A549 (cell line): ENCODE data around the gene EIF5. TPM values are rescaled to one million over a fixed set of nuclear protein-coding genes. Genes with fewer than 3 reads are reported as not detected.

Experiments used
- ATAC-seq, 2 experiments: fragments of 200-7000 bp in 1 of 2; fragments of >200 bp in 1 of 2; cut with Nextera tagmentation in 1 of 2; cut with Tn5 transposase in 1 of 2; 3 replicates each; pipeline versions ENCODE4 v1.8.0 to v1.9.1; 2018 to 2020; ENCODE audit warnings: mild to moderate bottlenecking in 1 of 2, moderate library complexity in 1 of 2
- CTCF ChIA-PET: fragments of 300-600 bp; sonication (Branson Sonifier 250); formaldehyde crosslinking; extraction: SDS; loops from one replicate; lab custom pipeline; 2021; ENCODE audit warnings: antibody characterized with exemption, inconsistent platforms; lab: Yijun Ruan, JAX
- POLR2A ChIA-PET: fragments of 350-600 bp; formaldehyde crosslinking; extraction: SDS; loops from one replicate; lab custom pipeline; 2021; ENCODE audit warnings: antibody characterized with exemption, inconsistent platforms; lab: Yijun Ruan, JAX
- DNase-seq, 2 experiments: peaks; one replicate each; pipeline versions ENCODE4 v3.0.0 to v3.0.0-alpha.2; 2011 to 2016; ENCODE audit warnings: low read depth in 1 of 2, low spot score in 1 of 2
- FAIRE-seq: peaks from 2 replicates; lab custom pipeline; 2011; peaks lifted over from hg19 to GRCh38; lab: Jason Lieb, UNC
- H3K27ac ChIP-seq, 2 experiments: fragments of >200 bp; sonication (Bioruptor Twin); formaldehyde crosslinking; 3 replicates each; pipeline ENCODE4 v1.5.1; 2016 to 2017
- H3K4me1 ChIP-seq: fragments of >200 bp; sonication (Bioruptor Twin); formaldehyde crosslinking; 3 replicates; pipeline ENCODE4 v1.6.1; 2016
- H3K4me2 ChIP-seq: fragments of >200 bp; sonication (Bioruptor Twin); formaldehyde crosslinking; 3 replicates; pipeline ENCODE4 v1.6.1; 2016
- H3K4me3 ChIP-seq: fragments of >200 bp; sonication (Bioruptor Twin); formaldehyde crosslinking; 3 replicates; pipeline ENCODE4 v1.5.1; 2016
- H3K9me3 ChIP-seq: fragments of >200 bp; sonication (Bioruptor Twin); formaldehyde crosslinking; 3 replicates; pipeline ENCODE4 v1.6.1; 2016
- CBX2 ChIP-seq: fragments of 200-600 bp; sonication (generic); IDR thresholded peaks from 2 replicates; pipeline ENCODE4 v1.6.1; 2016; ENCODE audit warnings: low read depth, mild to moderate bottlenecking, borderline replicate concordance
- CHD2 ChIP-seq: fragments of 150-350 bp; IDR thresholded peaks from 2 replicates; pipeline ENCODE4 v1.6.1; 2014; ENCODE audit warnings: low read length; ENCODE audit not compliant: partially characterized antibody
- CHD4 ChIP-seq: fragments of 200-600 bp; sonication (generic); IDR thresholded peaks from 2 replicates; pipeline ENCODE4 v1.6.1; 2016; ENCODE audit warnings: antibody characterized with exemption, mild to moderate bottlenecking, borderline replicate concordance
- EHMT2 ChIP-seq: fragments of 200-600 bp; sonication (generic); IDR thresholded peaks from 2 replicates; pipeline ENCODE4 v1.6.1; 2016; ENCODE audit warnings: antibody characterized with exemption, low read depth, mild to moderate bottlenecking, moderate library complexity
- FOSB ChIP-seq: fragments of 250-450 bp; sonication (Bioruptor Pico); IDR thresholded peaks from 2 replicates; pipeline ENCODE4 v1.5.0; 2020; ENCODE audit warnings: mild to moderate bottlenecking, moderate library complexity
- HEYL ChIP-seq: fragments of 250-450 bp; sonication (Bioruptor Pico); IDR thresholded peaks from 2 replicates; pipeline ENCODE4 v1.8.0; 2021; ENCODE audit warnings: mild to moderate bottlenecking, moderate library complexity
- HOXB13 ChIP-seq: fragments of 250-450 bp; sonication (Bioruptor Pico); IDR thresholded peaks from 2 replicates; pipeline ENCODE4 v1.5.0; 2020; ENCODE audit warnings: low read depth, mild to moderate bottlenecking, moderate library complexity
- HOXB5 ChIP-seq: fragments of 250-450 bp; sonication (Bioruptor Pico); IDR thresholded peaks from 2 replicates; pipeline ENCODE4 v1.5.0; 2020; ENCODE audit warnings: mild to moderate bottlenecking, moderate library complexity
- KDM1A ChIP-seq: fragments of 200-600 bp; sonication (generic); IDR thresholded peaks from 2 replicates; pipeline ENCODE4 v1.6.1; 2016; ENCODE audit warnings: low read depth, mild to moderate bottlenecking
- MAFK ChIP-seq: fragments of 450-650 bp; IDR thresholded peaks from 2 replicates; pipeline ENCODE4 v1.6.1; 2014; ENCODE audit not compliant: partially characterized antibody
- MYC ChIP-seq: IDR thresholded peaks from 2 replicates; pipeline ENCODE4 v1.6.1; 2012; ENCODE audit warnings: mild to moderate bottlenecking, inconsistent platforms, low read length, improper control_type of control experiment, borderline replicate concordance
- PBX3 ChIP-seq: IDR thresholded peaks from 2 replicates; pipeline ENCODE4 v1.6.1; 2012
- PHF8 ChIP-seq: fragments of 200-600 bp; sonication (generic); IDR thresholded peaks from 2 replicates; pipeline ENCODE4 v1.6.1; 2016; ENCODE audit warnings: low read depth, mild to moderate bottlenecking, antibody characterized with exemption, moderate library complexity, borderline replicate concordance
- RAD21 ChIP-seq, 2 experiments: fragments of >200 bp in 1 of 2; sonication (Bioruptor Twin) in 1 of 2; formaldehyde crosslinking in 1 of 2; IDR thresholded peaks in 1 of 2; conservative IDR thresholded peaks in 1 of 2; 2 replicates in 1 of 2; 3 replicates in 1 of 2; pipeline ENCODE4 v1.6.1; 2012 to 2018; ENCODE audit warnings: inconsistent platforms in 1 of 2
- RNF2 ChIP-seq: fragments of 200-600 bp; sonication (generic); IDR thresholded peaks from 2 replicates; pipeline ENCODE4 v1.6.1; 2016; ENCODE audit warnings: low read depth, mild to moderate bottlenecking, antibody characterized with exemption, moderate library complexity, borderline replicate concordance
- TFCP2L1 ChIP-seq: fragments of 250-450 bp; sonication (Bioruptor Pico); IDR thresholded peaks from 2 replicates; pipeline ENCODE4 v1.5.0; 2021; ENCODE audit warnings: mild to moderate bottlenecking
- ZFP36 ChIP-seq: fragments of 450-650 bp; IDR thresholded peaks from 2 replicates; pipeline ENCODE4 v1.6.1; 2014; ENCODE audit warnings: borderline replicate concordance; ENCODE audit not compliant: partially characterized antibody
- WGBS: methylation state at CpG from one replicate; pipeline ENCODE4 v1.1.6; 2017; ENCODE audit errors: missing lambda C conversion rate; 5-methylcytosine and 5-hydroxymethylcytosine counted together
- polyA plus RNA-seq, 4 experiments: library from polyadenylated mRNA; depleted of rRNA in 3 of 4; stranded (reverse); fragments of >200 nt; fragmentation: RNase III in 1 of 4; extraction: RNeasy Plus Mini Kit Qiagen cat#74134 plus additional on column Dnase treatment in 1 of 4; gene quantifications; 2 replicates in 3 of 4; 3 replicates in 1 of 4; pipeline ENCODE4 v1.2.3, GENCODE V29; 2011 to 2017
- TF ChIP-seq, protein P1 (sequence below): fragments of >200 bp; sonication (Bioruptor Twin); formaldehyde crosslinking; IDR thresholded peaks from 3 replicates; pipeline ENCODE4 v1.6.1; 2016

The EIF5 gene
- polyA plus RNA-seq, 2 of the 4 experiments (the other 2 are of a cell fraction) = 276 to 591 TPM

DNA sequence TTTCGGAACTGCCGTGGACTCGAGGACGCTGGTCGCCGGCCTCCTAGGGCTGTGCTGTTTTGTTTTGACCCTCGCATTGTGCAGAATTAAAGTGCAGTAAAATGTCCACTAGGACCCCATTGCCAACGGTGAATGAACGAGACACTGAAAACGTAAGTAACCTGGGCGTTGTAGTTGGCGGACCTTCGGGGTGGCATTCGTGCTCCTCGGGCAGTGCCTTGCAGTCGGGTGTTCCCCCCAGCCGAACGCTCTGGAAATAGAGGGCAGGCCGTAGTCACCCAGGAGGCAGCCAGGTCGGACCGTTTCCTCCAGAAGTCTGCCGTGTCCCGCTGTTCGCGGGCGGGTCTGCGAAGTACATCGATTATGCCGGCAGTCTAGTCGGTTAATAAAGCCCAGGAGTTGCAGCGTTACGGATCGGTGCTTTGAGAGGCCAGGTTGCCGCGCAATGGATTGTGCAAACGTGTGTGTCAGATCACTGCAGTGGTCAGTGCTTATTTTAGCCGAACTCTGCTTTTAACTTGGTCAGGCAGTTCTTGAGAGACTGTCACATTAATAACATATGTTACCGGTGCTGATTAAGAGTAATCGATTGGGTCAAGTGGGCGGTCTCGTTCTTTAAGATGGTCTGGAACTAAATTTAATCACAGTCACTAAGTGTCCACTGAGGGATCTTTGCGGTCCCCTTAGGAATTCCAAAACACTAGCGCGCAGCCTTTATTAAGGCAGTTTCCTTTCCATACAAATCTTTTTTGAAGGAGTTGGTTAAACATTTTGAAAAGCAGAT lies 52.1 kb downstream of the EIF5 start:
- ATAC-seq = peak; percentile 8 to 21; a peak in 5 of 6 replicates
- peak overlapping the region; percentile 87 for H3K4me3 ChIP-seq
- H3K4me1 ChIP-seq = peaks cover 20% of the 10 kb centered on the region
- no peak for FAIRE-seq
- TF ChIP-seq CHD4 = no peak
- no peak for TF ChIP-seq ZFP36
- H3K27ac ChIP-seq = peak overlapping the region; percentile 92 to 97
- ChIA-PET CTCF (no interaction called here), POLR2A (interaction anchor here (0.8 to 1.6 kb wide), 2 partner anchors 13 to 52 kb away, joined by 3 to 4 read pairs; partner anchors contain the start of gene EIF5)
- H3K4me2 ChIP-seq = peak overlapping the region; percentile 99
- no peak for DNase-seq
- whole genome bisulfite sequencing = under 1% methylated on average over 44 of the region's 44 CpGs
- H3K9me3 ChIP-seq = no peaks in the 10 kb centered on the region

DNA sequence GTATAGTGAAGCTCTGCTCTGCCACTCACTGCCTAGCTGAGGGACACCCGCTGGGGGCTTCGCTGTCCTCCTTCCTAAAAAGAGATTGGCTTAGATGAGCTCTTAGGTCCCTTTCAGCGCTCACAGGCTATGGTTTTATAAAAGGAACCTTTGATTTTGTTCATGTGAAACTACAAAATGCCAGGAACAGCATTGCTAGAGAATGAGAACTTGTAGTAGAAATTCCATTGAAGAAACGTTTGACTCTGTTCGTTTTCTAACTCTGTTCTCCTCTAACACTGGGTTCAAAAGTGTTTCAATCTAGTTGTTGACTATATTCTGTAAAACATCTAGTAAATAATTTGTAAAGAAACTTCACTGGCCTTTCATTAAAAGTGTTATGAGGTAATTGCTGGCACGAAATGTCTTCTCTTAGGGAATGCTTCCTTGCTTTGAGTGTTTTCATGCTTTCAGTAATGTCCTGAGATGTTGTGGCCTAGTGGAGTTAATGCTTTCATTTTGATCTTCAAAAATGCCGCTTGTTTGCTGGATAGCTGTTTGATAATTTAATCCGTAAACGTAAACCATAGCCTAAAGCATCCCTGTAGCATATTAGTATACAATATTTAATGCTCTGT lies 52.8 kb downstream of the EIF5 start:
- no peak for TF ChIP-seq EHMT2
- TF ChIP-seq PHF8 = no peak
- no peak for TF ChIP-seq CHD4
- no peak for TF ChIP-seq RAD21 (conservative IDR thresholded peaks at IDR 0.05 in 1 of 2, IDR thresholded peaks at IDR 0.05 in 1 of 2)
- no peak for TF ChIP-seq KDM1A
- TF ChIP-seq HEYL (CRISPR knock-in tag) = no peak
- TF ChIP-seq TFCP2L1 = no peak
- TF ChIP-seq FOSB (CRISPR knock-in tag) = no peak
- TF ChIP-seq ZFP36 = no peak
- no peak for TF ChIP-seq CHD2
- TF ChIP-seq PBX3 = no peak
- no peak for TF ChIP-seq CBX2
- TF ChIP-seq MAFK = no peak
- TF ChIP-seq RNF2 = no peak
- TF ChIP-seq, protein P1, sequence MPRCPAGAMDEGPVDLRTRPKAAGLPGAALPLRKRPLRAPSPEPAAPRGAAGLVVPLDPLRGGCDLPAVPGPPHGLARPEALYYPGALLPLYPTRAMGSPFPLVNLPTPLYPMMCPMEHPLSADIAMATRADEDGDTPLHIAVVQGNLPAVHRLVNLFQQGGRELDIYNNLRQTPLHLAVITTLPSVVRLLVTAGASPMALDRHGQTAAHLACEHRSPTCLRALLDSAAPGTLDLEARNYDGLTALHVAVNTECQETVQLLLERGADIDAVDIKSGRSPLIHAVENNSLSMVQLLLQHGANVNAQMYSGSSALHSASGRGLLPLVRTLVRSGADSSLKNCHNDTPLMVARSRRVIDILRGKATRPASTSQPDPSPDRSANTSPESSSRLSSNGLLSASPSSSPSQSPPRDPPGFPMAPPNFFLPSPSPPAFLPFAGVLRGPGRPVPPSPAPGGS = no peak
- TF ChIP-seq HOXB13 (CRISPR knock-in tag) = no peak
- no peak for TF ChIP-seq MYC
- TF ChIP-seq, all 56 proteins: peak for 0
- ChIA-PET CTCF (no interaction called here), POLR2A (no interaction called here)
- FAIRE-seq = no peak
- no peak for ATAC-seq
- Histone ChIP-seq H3K4me3 (peak overlapping the region; percentile 87), H3K9me3 (no peaks in the 10 kb centered on the region), H3K4me2 (peak overlapping the region; percentile 99), H3K27ac (peak overlapping the region; percentile 92 to 97), H3K4me1 (peaks cover 24% of the 10 kb centered on the region)
- 25% methylated on average over 9 of the region's 9 CpGs for WGBS
- DNase-seq = no peak

DNA sequence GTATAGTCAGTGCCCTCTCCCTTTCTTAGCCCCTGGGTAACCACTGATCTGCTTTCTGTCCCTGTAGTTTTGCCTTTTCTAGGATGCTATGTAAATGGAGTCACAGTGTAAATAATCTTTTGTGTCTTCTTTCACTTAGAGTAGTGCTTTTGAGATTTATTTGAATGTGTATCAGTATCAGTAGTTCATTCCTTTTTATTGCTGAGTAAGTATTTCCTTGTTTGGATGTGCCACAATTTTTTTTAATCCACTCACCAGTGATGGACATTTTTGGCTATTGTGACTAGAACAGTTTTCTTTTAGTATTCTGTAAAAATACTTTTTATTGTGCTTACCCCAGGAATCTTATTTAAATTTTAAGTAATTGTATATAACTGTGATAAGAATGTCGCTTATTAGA lies 54.6 kb downstream of the EIF5 start:
- Histone ChIP-seq H3K4me3 (no peak overlapping the region), H3K27ac (no peak overlapping the region), H3K9me3 (no peaks in the 10 kb centered on the region), H3K4me1 (peaks cover 33% of the 10 kb centered on the region), H3K4me2 (peak overlapping the region; percentile 99; the same call in 1 of the 3 replicates)
- no peak for FAIRE-seq
- ATAC-seq = no peak
- CTCF ChIA-PET = interaction anchor here (1.1 to 3.6 kb wide), 6 partner anchors 8 to 284 kb away, joined by 3 to 24 read pairs (median 3); no protein-coding TSS in a partner anchor
- peak; percentile 91 for TF ChIP-seq MAFK
- TF ChIP-seq PHF8 = no peak
- no peak for TF ChIP-seq HOXB5 (CRISPR knock-in tag)
- WGBS = 95% methylated on average over 1 of the region's 1 CpG
- POLR2A ChIA-PET = no interaction called here
- no peak for DNase-seq
